ENCODE measurements around the gene SLC25A15.

The SLC25A15 gene

GRCh38 chr13:40789275-40790153 is at the start of gene SLC25A15:
TSS of gene SLC25A15 (plus strand) at chr13:40789611. CDS start at chr13:40793227, 3,616 bp downstream.
- no peak for TF ChIP-seq EZH2phosphoT487 (IDR thresholded peaks at IDR 0.05; ENCODE audit: low read length)
- 0 out of 2 replicates have a peak, but pooled peaks have one; percentile 10 for TF ChIP-seq CTCF (IDR thresholded peaks at IDR 0.05; ENCODE audit: low read length)
- TF ChIP-seq EZH2 (optimal IDR thresholded peaks at IDR 0.05; ENCODE audit: low read depth, low read length) = no peak
- Histone ChIP-seq H3K4me3 (ENCODE audit: low read length) (peak within 1 kb of the TSS; percentile 69), H3K9ac (ENCODE audit: low read length) (peak within 1 kb of the TSS; percentile 64), H3F3A (ENCODE audit: insufficient read depth, low read length) (peaks cover 11% of the 10 kb centered on the region), H3K27ac (ENCODE audit: low read length) (peak within 1 kb of the TSS; percentile 43; the same call in 1 of the 2 replicates), H4K20me1 (ENCODE audit: insufficient read depth, low read length) (no peaks in the 10 kb centered on the region), H3K79me2 (ENCODE audit: low read length) (peaks cover 8% of the 10 kb centered on the region; the same call in 1 of the 2 replicates), H2AFZ (ENCODE audit: low read length) (peak within 1 kb of the TSS; percentile 81), H3K36me3 (replicated peaks; ENCODE audit: insufficient read depth, low read length) (no peaks in the 10 kb centered on the region), H3K9me2 (replicated peaks; ENCODE audit: insufficient read depth, low read length) (no peaks in the 10 kb centered on the region), H3K9me3 (replicated peaks; ENCODE audit: insufficient read depth, low read length) (no peaks in the 10 kb centered on the region), H3K4me1 (ENCODE audit: low read length) (peaks cover 22% of the 10 kb centered on the region), H3K27me3 (replicated peaks; ENCODE audit: insufficient read depth, low read length) (no peaks in the 10 kb centered on the region), H3K4me2 (ENCODE audit: low read depth, low read length) (peak within 1 kb of the TSS; percentile 65)
- DNase-seq = peak; percentile 75

- Histone ChIP-seq H3K9ac (ENCODE audit: low read length) (no peak overlapping the region), H3K27me3 (replicated peaks; ENCODE audit: insufficient read depth, low read length) (no peaks in the 10 kb centered on the region), H3K9me2 (replicated peaks; ENCODE audit: insufficient read depth, low read length) (no peaks in the 10 kb centered on the region), H3K36me3 (replicated peaks; ENCODE audit: insufficient read depth, low read length) (no peaks in the 10 kb centered on the region), H3F3A (ENCODE audit: insufficient read depth, low read length) (no peaks in the 10 kb centered on the region), H2AFZ (ENCODE audit: low read length) (no peak overlapping the region), H4K20me1 (ENCODE audit: insufficient read depth, low read length) (no peaks in the 10 kb centered on the region), H3K4me3 (ENCODE audit: low read length) (no peak overlapping the region), H3K9me3 (replicated peaks; ENCODE audit: insufficient read depth, low read length) (no peaks in the 10 kb centered on the region), H3K79me2 (ENCODE audit: low read length) (no peaks in the 10 kb centered on the region), H3K4me2 (ENCODE audit: low read depth, low read length) (no peak overlapping the region), H3K4me1 (ENCODE audit: low read length) (no peaks in the 10 kb centered on the region), H3K27ac (ENCODE audit: low read length) (no peak overlapping the region)
- DNase-seq = no peak
- no peak for TF ChIP-seq EZH2 (optimal IDR thresholded peaks at IDR 0.05; ENCODE audit: low read depth, low read length)
- TF ChIP-seq CTCF (IDR thresholded peaks at IDR 0.05; ENCODE audit: low read length) = no peak
- no peak for TF ChIP-seq EZH2phosphoT487 (IDR thresholded peaks at IDR 0.05; ENCODE audit: low read length)
These were observed 40.1 kb upstream of the SLC25A15 start for GRCh38 chr13:40749327-40749726.

- TF ChIP-seq EZH2phosphoT487 (IDR thresholded peaks at IDR 0.05; ENCODE audit: low read length) = no peak
- TF ChIP-seq CTCF (IDR thresholded peaks at IDR 0.05; ENCODE audit: low read length) = no peak
- TF ChIP-seq EZH2 (optimal IDR thresholded peaks at IDR 0.05; ENCODE audit: low read depth, low read length) = no peak
- H3K4me3 ChIP-seq (ENCODE audit: low read length) = no peak overlapping the region
- H3K79me2 ChIP-seq (ENCODE audit: low read length) = no peaks in the 10 kb centered on the region
- no peak overlapping the region for H3K4me2 ChIP-seq (ENCODE audit: low read depth, low read length)
- H3K4me1 ChIP-seq (ENCODE audit: low read length) = peaks cover 6% of the 10 kb centered on the region; the same call in 1 of the 2 replicates
- H3F3A ChIP-seq (ENCODE audit: insufficient read depth, low read length) = no peaks in the 10 kb centered on the region
- no peak overlapping the region for H2AFZ ChIP-seq (ENCODE audit: low read length)
- no peak overlapping the region for H3K9ac ChIP-seq (ENCODE audit: low read length)
- no peak for DNase-seq
- no peaks in the 10 kb centered on the region for H3K36me3 ChIP-seq (replicated peaks; ENCODE audit: insufficient read depth, low read length)
- no peaks in the 10 kb centered on the region for H3K9me3 ChIP-seq (replicated peaks; ENCODE audit: insufficient read depth, low read length)
- no peaks in the 10 kb centered on the region for H4K20me1 ChIP-seq (ENCODE audit: insufficient read depth, low read length)
- H3K27ac ChIP-seq (ENCODE audit: low read length) = no peak overlapping the region
- H3K9me2 ChIP-seq (replicated peaks; ENCODE audit: insufficient read depth, low read length) = no peaks in the 10 kb centered on the region
- no peaks in the 10 kb centered on the region for H3K27me3 ChIP-seq (replicated peaks; ENCODE audit: insufficient read depth, low read length)
These were observed 34.2 kb upstream of the SLC25A15 start for GRCh38 chr13:40755082-40755700.

Data from MM.1S (cell line).